Measurements from ENCODE around the gene CAPN2.
"Not testable (repeated sequence)": the region's sequence is repeated elsewhere in the genome, so short reads cannot be mapped to it uniquely, and the experiment has no call there.

CAPN2 gene

GRCh38 chr1:223738465-223739365 lies 26.4 kb downstream of the CAPN2 start:
- H3K9me3 ChIP-seq: no peaks in the 10 kb centered on the region
- no peak overlapping the region for H3K4me3 ChIP-seq
- H3K36me3 ChIP-seq: peaks cover 16% of the 10 kb centered on the region; the same call in 1 of the 2 replicates
- no peak overlapping the region for H3K27ac ChIP-seq
- no peak for TF ChIP-seq Cebpa-rat (IDR thresholded peaks at IDR 0.05)
- no peak overlapping the region for H3K4me2 ChIP-seq
- no peaks in the 10 kb centered on the region for H4K20me1 ChIP-seq
- no peak overlapping the region for H3K9ac ChIP-seq
- H3K4me1 ChIP-seq: no peaks in the 10 kb centered on the region
- H3K27me3 ChIP-seq: no peaks in the 10 kb centered on the region

- Histone ChIP-seq H3K4me1 (no peaks in the 10 kb centered on the region), H3K9me3 (no peaks in the 10 kb centered on the region), H3K4me3 (no peak overlapping the region), H3K27ac (no peak overlapping the region), H4K20me1 (no peaks in the 10 kb centered on the region), H3K27me3 (no peaks in the 10 kb centered on the region), H3K36me3 (peaks cover 23% of the 10 kb centered on the region; the same call in 1 of the 2 replicates), H3K4me2 (no peak overlapping the region), H3K9ac (no peak overlapping the region)
- TF ChIP-seq Cebpa-rat (IDR thresholded peaks at IDR 0.05): no peak
Measured at GRCh38 chr1:223739366-223740037, 27.2 kb downstream of the CAPN2 start.

GRCh38 chr1:223740038-223740736 lies 27.8 kb downstream of the CAPN2 start:
- H3K27ac ChIP-seq, H3K27me3 ChIP-seq, H3K4me3 ChIP-seq, H3K4me1 ChIP-seq, H3K9ac ChIP-seq, H3K4me2 ChIP-seq, H4K20me1 ChIP-seq, H3K9me3 ChIP-seq: not testable (repeated sequence)
- peaks cover 29% of the 10 kb centered on the region for H3K36me3 ChIP-seq

DNA sequence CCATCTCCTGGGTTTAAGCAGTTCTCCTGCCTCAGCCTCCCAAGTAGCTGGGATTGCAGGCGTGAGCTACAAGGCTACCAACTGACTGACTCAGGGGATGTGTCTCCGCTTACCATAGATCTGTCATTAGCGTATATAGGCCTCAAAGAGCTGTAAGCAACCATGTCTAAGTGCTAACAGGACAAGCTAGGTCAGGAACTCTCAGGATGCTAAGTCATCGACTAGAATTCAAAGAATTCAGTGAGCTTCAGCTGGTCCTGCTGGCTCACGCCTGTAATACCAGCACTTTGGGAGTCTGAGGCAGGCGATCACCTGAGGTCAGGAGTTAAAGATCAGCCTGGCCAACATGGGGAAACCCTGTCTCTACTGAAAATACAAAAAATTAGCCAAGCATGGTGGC lies 29.5 kb downstream of the CAPN2 start:
- H3K4me2 ChIP-seq: no peak overlapping the region
- H3K9ac ChIP-seq: no peak overlapping the region
- no peaks in the 10 kb centered on the region for H3K4me1 ChIP-seq
- no peaks in the 10 kb centered on the region for H3K27me3 ChIP-seq
- no peak for TF ChIP-seq Cebpa-rat (IDR thresholded peaks at IDR 0.05)
- no peak overlapping the region for H3K4me3 ChIP-seq
- no peak overlapping the region for H3K27ac ChIP-seq
- no peaks in the 10 kb centered on the region for H4K20me1 ChIP-seq
- H3K36me3 ChIP-seq: peaks cover 45% of the 10 kb centered on the region
- no peaks in the 10 kb centered on the region for H3K9me3 ChIP-seq

DNA sequence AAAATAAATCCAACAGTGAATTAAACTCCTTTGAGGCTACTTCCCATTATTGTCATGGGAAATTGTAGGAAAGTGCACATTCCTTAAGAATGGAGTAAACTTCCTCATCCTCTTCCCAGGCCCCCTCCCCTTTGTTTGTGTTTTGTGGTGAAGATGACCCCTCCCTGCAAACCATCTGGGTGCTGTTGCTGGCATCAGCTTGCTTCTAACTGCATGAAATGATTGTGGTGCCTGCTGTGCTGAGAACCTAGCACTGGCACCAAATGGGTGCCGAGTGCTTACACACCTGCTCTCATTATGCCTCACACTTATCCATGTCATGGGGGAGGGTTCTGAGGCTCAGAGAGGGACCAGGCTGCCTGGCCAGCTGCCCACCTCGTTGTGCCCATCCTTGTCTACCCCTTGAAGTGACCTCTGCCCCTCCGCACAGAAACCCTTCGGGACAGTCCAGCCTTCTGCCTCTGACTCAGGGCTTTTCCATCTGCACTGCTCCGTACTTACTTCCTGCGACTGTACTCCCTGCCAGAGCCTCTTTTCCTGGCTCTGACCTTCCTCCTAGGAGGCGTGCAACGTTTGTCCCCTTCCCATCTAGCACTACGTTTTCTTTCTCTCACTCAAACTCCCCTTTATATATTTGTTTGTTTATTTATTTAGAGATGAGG lies 30.6 kb downstream of the CAPN2 start:
- no peaks in the 10 kb centered on the region for H4K20me1 ChIP-seq
- no peak for TF ChIP-seq Cebpa-rat (IDR thresholded peaks at IDR 0.05)
- peaks cover 56% of the 10 kb centered on the region for H3K36me3 ChIP-seq
- no peaks in the 10 kb centered on the region for H3K27me3 ChIP-seq
- no peaks in the 10 kb centered on the region for H3K4me1 ChIP-seq
- H3K9ac ChIP-seq: no peak overlapping the region
- H3K9me3 ChIP-seq: no peaks in the 10 kb centered on the region
- no peak overlapping the region for H3K27ac ChIP-seq
- H3K4me2 ChIP-seq: no peak overlapping the region
- no peak overlapping the region for H3K4me3 ChIP-seq

GRCh38 chr1:223745731-223746130 lies 33.4 kb downstream of the CAPN2 start:
- Histone ChIP-seq H3K36me3 (peaks cover 65% of the 10 kb centered on the region), H3K9ac (no peak overlapping the region), H3K4me2 (no peak overlapping the region), H3K27me3 (no peaks in the 10 kb centered on the region), H3K4me3 (no peak overlapping the region), H3K4me1 (no peaks in the 10 kb centered on the region), H3K27ac (no peak overlapping the region), H4K20me1 (no peaks in the 10 kb centered on the region), H3K9me3 (no peaks in the 10 kb centered on the region)
- TF ChIP-seq Cebpa-rat (IDR thresholded peaks at IDR 0.05): no peak

DNA sequence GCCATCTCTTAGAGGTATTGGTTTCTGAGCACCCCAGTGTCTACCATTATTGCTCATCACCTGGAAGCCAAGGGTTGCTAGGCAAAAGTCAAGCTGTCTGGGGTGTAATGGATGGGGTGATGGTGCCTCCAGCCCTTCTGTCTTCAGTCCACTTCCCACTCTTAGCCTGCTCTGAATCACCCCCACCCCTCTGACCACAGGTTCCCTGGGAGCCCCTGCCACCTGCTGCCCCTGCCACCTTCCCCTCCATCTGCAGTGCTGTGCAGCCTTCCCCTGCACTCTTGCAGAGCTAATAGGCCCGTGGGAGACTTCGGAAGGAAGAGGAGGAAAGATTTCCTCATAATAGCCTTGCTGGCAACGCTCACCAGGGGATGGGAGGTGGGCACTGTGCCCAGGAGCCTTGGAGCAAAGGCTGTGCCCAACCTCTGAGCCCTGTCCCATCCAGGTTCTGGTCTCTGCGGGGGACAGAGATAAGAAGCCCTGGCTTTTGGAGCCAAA lies 35.5 kb downstream of the CAPN2 start:
- no peak for TF ChIP-seq Cebpa-rat (IDR thresholded peaks at IDR 0.05)
- no peaks in the 10 kb centered on the region for H3K9me3 ChIP-seq
- no peaks in the 10 kb centered on the region for H4K20me1 ChIP-seq
- no peak overlapping the region for H3K9ac ChIP-seq
- no peak overlapping the region for H3K4me3 ChIP-seq
- H3K4me2 ChIP-seq: no peak overlapping the region
- H3K4me1 ChIP-seq: no peaks in the 10 kb centered on the region
- no peaks in the 10 kb centered on the region for H3K27me3 ChIP-seq
- peaks cover 86% of the 10 kb centered on the region for H3K36me3 ChIP-seq
- H3K27ac ChIP-seq: no peak overlapping the region

- H3K36me3 ChIP-seq: peaks cover 91% of the 10 kb centered on the region
- no peak overlapping the region for H3K27ac ChIP-seq
- no peak overlapping the region for H3K4me3 ChIP-seq
- no peaks in the 10 kb centered on the region for H3K4me1 ChIP-seq
- H3K27me3 ChIP-seq: no peaks in the 10 kb centered on the region
- no peaks in the 10 kb centered on the region for H3K9me3 ChIP-seq
- H3K4me2 ChIP-seq: no peak overlapping the region
- no peak overlapping the region for H3K9ac ChIP-seq
- no peak for TF ChIP-seq Cebpa-rat (IDR thresholded peaks at IDR 0.05)
- H4K20me1 ChIP-seq: no peaks in the 10 kb centered on the region
Measured at GRCh38 chr1:223748405-223748772, 36.0 kb downstream of the CAPN2 start.

Measured in BLaER1 (cell line).